ENCODE results near the gene CDH23.

GRCh38 chr10:71406878-71407277 lies 10.2 kb downstream of the CDH23 start:
- TF ChIP-seq HMG20B (CRISPR knock-in tag; IDR thresholded peaks at IDR 0.05), result no peak
- TF ChIP-seq FOXM1 (IDR thresholded peaks at IDR 0.05; ENCODE audit: low read depth), result no peak
- no peak for TF ChIP-seq FOXM1 (CRISPR knock-in tag; IDR thresholded peaks at IDR 0.05; ENCODE audit: low read depth)
- TF ChIP-seq ZNF121 (CRISPR knock-in tag; conservative IDR thresholded peaks at IDR 0.05), result no peak
- no peak for TF ChIP-seq JUN (IDR thresholded peaks at IDR 0.05; ENCODE audit: borderline replicate concordance, low read depth, low read length)
- TF ChIP-seq JUN (CRISPR knock-in tag; IDR thresholded peaks at IDR 0.05; ENCODE audit: borderline replicate concordance), result no peak
